NT2/D1 (cell line): ENCODE data around the gene KAT6B.

Source experiments
- SUZ12 ChIP-seq: IDR thresholded peaks from 2 replicates; pipeline ENCODE4 v1.6.1; 2011; ENCODE audit not compliant: insufficient read length, insufficient read depth; ENCODE audit errors: extremely low read depth
- ZNF274 ChIP-seq: IDR thresholded peaks from 2 replicates; pipeline ENCODE4 v1.6.1; 2011; ENCODE audit warnings: mild to moderate bottlenecking, low read depth, low read length

DNA sequence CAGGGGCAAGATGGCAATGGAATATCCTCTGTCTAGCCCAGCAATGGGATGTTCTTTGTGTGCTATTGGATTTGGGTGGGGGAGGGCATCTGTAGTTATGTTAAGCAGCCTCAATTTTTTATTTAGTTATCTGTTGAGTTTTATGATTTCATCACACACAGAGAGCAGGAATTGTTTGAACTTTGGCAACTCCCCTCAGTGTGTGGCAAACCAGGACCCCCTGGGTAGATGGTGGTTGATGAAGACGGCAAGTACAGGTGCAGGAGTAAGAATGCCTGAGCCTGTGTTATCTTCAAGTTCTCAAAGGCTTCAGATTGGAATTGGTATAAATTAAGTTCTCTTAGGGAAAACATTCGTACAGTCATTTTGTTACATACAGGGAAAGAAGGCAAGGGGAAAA lies 142.7 kb downstream of the KAT6B start:
- TF ChIP-seq SUZ12 (no peak), ZNF274 (no peak)
